Stimulated activated CD4-positive, alpha-beta T cell treated with anti-CD3 and anti-CD28 coated beads, Interleukin-4, amount 100 ng/mL, for 24 hours (primary cell): Measurements from ENCODE around the gene WDR90.
A peak's percentile ranks its signal among the peaks of the same experiment; 100 is the strongest.
"Not testable (repeated sequence)": the region's sequence is repeated elsewhere in the genome, so short reads cannot be mapped to it uniquely, and the experiment has no call there.

ENCODE experiments used
- DNase-seq: peaks from one replicate; pipeline ENCODE4 v3.0.0-alpha.2; 2020

WDR90 gene

DNA sequence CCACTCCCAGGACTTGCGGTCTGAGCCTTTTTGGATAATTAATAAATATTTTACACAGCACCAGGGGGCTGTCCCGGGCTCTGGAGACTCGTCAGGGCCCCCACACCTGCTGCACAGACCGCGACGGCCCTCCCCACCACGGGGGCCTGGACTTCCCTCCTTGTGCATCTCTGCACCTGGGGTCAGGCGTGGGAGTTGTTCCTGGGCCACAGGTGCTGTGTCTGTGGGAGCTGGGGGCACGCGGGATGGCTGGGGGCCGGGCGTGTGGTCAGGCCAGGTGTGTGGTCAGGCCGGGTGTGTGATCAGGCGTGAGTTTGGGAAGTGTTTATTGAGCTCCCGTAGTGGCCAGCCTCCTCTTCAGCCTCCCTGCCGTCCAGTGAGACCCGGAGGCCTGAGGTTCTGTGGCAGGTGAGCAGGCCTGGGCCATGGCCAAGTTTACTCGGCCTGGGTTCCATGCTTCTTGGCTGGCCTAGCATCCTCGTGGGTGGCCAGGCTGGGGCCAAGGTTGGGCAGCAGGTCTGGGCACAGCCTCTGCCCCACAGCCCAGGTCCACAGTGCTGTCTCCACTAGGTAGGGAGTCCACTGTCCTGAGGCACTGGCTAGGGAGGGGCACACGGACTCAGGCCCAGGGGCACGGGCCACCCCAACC lies 29.2 kb downstream of the WDR90 start:
- DNase-seq = no peak

DNA sequence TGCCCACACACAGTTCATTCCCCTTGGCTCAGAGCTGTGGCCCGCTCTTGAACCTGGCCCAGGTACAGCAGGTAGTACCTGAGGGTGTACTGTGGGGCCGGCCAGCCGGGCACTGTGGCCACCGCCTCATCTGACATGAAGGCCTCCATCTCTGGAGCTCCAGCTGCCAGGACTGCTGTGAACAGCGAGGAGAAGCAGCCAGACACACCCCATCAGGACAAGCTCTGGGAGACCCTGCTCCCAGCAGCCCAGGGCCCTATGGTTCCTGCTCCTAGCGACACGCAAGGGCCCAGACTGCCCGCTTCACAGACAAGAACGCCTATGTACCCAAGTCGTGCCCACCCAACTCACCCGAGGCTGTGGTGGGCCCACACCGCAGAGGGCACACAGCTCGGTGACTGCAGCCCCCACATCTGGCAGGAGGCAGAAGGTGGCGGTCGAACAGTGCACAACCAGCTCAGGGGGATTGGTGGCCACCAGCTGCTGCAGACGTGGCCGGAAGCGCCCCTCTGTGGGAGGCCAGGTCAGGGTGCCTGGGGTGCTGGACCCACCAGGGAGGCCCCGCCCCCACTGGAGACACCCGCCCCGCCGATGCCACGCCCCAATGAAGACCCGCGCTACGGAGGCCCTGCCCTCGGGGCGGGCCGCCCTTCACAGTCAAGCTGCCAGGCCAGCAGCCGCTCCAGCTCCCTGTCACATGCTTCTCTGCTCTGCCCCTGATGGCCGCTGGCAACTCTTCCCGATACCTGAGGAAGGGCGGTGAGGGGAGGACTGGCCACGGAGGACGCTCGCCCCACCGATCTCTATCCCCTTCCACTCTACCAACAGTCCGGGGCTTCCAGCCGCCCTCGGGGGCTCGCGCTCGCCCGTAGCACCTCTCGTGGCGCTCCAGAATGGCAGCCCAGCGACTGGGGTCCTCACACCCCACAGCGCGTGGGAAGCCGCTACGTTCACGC lies 30.0 kb downstream of the WDR90 start:
- DNase-seq = peak; percentile 55

DNA sequence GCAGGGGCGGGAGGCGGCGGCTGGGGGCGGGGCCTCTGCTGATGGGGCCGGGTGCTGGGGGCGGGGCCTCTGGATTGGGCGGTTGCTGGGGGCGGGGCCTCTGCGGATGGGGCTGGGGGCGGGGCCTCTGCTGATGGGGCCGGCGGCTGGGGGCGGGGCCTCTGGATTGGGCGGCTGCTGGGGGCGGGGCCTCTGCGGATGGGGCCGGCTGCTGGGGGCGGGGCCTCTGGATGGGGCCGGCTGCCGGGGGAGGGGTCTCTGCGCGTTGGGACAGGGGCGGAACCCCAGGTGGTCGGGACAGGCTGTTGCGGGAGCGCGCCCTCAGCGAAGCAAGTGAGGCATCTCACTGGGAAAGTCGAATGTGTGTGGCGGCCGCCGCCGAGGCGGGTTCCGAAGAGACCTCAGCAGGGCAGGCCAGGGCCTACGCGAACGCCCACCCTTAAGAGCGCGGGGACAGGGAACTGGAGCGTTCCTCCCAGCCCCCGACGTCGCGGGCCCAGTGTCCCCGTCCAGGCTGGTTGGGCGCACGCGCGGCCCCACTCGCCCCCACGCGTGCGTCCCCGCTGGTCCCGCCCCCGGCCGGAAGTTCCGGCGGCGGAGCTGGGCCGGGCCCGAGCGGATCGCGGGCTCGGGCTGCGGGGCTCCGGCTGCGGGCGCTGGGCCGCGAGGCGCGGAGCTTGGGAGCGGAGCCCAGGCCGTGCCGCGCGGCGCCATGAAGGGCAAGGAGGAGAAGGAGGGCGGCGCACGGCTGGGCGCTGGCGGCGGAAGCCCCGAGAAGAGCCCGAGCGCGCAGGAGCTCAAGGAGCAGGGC lies 30.9 kb downstream of the WDR90 start, which contains the start of gene STUB1:
Gene STUB1, plus strand, starts transcription at position 597 of the 811 bp plus-strand sequence. Its CDS starts 116 bp downstream, at position 713.
- peak; percentile 89 for DNase-seq

DNA sequence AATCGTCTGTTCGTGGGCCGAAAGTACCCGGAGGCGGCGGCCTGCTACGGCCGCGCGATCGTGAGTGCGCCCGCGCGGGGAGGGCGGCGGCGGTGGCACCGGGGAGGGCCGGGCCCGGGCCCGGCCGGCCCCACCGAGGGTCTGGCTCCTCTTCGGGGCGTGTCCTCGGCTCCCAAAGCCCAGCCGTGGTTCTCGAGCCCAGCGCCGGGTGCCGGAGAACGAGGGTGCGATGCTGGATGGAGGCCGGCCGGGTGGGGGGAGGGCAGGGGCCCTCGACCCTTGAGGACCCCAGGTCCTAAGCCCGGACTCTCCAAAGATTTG lies 31.4 kb downstream of the WDR90 start:
- no peak for DNase-seq

DNA sequence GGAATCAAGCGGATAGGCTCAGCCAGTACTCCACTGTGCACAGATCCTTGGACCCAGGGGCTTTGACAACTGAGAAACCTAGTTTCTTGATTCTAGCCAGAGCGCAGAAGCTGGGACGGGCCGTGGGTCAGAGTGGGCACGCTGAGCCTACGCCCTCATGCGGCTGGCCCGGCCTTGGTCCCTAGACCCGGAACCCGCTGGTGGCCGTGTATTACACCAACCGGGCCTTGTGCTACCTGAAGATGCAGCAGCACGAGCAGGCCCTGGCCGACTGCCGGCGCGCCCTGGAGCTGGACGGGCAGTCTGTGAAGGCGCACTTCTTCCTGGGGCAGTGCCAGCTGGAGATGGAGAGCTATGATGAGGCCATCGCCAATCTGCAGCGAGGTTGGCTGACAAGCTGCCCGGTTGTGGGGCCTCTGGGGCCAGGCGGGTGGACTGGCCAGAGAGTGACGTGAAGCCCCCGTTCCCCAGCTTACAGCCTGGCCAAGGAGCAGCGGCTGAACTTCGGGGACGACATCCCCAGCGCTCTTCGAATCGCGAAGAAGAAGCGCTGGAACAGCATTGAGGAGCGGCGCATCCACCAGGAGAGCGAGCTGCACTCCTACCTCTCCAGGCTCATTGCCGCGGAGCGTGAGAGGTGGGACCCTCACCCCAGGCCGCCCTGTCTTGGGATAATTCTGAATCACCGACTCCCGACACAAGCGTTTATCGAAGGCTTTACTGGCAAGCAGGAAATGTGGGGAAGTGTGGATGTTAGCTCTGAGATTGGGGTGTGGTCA lies 32.0 kb downstream of the WDR90 start:
- DNase-seq = no peak

DNA sequence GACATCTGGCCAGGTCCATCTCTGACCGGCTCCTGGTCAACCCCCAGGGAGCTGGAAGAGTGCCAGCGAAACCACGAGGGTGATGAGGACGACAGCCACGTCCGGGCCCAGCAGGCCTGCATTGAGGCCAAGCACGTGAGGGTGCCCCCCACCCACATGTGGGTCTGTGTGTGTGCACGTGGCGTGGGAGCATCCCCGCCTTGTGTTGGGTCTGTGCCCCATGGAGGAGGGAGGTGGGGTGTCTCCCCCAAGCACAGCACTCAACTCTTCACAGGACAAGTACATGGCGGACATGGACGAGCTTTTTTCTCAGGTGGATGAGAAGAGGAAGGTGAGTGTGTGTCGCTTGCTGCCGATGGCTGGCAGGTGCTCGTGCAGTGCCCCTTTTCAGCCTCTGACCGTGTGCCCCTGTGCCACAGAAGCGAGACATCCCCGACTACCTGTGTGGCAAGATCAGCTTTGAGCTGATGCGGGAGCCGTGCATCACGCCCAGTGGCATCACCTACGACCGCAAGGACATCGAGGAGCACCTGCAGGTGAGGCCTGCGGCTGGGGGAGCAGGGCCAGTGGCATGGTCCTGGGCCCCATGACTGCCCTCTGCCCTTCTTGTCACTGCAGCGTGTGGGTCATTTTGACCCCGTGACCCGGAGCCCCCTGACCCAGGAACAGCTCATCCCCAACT lies 32.7 kb downstream of the WDR90 start:
- DNase-seq = no peak

DNA sequence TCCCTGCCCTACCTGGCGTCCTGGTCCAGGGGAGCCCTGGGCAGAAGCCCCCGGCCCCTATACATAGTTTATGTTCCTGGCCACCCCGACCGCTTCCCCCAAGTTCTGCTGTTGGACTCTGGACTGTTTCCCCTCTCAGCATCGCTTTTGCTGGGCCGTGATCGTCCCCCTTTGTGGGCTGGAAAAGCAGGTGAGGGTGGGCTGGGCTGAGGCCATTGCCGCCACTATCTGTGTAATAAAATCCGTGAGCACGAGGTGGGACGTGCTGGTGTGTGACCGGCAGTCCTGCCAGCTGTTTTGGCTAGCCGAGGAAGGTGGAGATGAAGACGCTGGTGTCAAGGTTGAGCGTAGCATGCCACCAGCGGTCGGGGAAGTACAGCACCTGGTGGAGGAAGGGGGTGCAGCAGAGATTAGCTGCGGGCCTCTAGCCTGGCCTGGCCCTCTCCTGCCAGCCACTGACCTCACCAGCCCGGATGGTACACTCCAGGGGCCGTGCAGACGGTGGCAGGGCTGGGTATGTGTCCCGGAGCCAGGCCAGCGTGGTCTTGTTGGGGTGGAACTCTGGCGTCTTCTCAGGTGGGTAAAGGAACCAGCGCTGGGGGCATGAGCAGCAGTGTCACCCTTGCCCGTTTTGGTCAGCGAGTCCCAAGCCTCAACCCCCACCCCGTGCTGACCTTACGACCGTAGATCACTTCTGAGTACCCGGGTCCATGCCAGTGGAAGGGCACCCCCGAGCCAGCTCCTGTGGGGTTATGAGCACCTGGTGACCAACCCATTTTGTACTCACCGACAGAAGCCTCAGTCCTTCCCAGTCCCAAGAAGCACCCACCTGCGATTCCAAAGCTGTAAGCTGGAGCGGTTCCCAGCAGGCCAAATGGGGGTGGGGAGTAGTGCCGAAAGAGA lies 33.6 kb downstream of the WDR90 start:
- DNase-seq = no peak

DNA sequence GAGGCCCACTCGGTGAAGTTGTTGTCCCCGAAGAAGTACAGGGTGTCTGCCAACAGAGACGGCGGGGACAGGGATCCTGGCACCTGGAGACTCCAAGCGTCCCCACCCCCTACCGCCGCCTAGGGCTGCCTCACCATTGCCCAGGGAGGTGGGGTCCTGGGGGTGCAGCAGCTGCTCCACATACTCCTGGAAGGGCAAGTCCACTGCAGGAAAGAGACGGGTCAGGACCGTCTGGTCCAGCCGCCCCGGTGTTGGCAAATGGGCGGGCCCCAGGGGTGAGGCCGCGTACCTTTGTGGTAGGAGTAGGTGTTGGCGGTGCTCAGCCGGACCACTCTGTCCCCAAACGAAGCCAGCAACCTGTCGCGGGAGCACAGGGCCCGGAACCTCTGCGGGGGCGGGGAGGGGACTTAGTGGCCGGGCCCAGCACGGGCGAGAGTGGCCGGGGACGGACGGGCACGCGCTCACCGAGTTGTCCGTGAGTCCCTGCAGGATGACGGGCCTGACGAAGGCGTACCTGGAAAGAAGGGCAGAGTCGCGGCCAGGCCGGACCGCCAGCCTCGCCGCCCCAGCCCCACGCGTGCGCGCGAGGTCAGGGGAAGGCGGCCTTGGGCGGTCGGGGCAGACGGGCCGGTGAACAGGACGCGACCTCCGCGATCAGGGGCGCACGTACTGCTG lies 34.4 kb downstream of the WDR90 start:
- no peak for DNase-seq

DNA sequence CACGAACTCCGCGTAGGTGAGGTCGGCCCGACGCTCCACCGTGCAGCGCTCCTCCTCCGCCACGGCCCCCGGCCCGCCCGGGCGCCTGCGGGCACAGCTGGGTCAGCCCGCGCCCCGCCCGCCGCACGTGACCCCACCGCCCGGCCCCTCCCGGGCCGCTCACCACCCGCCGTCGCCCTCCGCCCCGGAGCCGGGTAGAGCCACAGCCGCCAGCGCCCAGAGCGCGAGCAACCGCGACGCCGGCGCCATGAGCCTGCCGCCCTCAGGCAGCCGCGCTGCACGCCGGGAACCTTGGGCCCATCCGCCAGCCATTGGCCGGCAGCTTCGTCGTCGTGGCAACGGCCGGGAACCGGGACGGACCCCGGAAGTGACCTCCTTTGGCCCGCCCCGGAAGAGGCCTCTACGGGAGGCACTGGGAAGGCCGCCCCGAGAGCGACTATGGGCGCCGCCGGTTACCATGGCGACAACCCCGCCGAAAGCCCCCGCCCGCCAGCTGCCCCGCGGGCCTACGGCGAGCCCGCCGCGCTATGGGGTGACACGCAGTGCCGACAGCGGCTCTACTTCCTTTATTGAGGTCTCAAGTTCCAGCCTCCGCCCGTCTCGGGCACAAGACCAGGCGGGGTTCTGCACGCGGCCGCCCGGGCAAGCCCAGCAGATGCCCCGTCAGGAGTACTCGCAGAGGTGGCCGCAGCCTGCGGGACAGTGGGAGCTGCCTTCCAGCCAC lies 35.1 kb downstream of the WDR90 start, which contains the start of gene JMJD8:
Gene JMJD8, minus strand, starts transcription at position 264 of the 724 bp plus-strand sequence. Its CDS starts 15 bp downstream, at position 249.
- DNase-seq = peak; percentile 98

DNA sequence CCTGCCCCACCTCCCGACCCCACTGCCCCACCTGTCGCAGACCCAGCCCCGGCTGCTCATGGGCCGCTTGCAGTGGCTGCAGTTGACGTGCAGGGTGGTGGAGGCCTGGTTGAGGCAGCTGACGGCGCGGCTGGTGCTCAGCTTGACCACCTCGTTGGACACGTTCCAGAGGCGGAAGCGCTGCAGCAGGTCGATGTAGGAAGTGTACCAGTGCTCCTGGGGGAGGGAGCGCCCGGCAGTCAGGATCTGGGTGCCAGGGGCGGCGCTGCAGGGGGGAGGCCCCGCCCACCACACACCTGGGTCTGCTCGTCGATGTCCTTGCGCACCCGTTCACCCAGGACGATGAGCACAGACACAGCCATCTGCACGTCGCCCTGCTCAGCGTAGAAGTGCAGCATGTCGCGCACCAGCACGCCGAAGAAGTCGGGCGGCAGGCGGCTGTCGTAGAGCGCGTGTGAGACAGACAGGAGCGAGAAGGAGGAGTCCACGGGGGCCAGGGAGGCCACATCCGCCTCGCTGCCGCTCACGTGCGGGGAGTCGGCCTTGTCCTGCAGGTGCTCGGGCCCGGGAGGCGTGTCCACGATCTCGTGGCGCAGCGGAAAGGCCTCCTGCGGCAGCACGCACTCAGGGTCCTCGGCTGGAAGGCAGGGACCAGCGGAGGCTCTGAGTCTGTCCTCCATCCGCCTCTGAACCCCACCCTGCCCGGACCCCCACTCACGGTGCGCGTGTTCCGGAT lies 36.0 kb downstream of the WDR90 start:
- DNase-seq = no peak

DNA sequence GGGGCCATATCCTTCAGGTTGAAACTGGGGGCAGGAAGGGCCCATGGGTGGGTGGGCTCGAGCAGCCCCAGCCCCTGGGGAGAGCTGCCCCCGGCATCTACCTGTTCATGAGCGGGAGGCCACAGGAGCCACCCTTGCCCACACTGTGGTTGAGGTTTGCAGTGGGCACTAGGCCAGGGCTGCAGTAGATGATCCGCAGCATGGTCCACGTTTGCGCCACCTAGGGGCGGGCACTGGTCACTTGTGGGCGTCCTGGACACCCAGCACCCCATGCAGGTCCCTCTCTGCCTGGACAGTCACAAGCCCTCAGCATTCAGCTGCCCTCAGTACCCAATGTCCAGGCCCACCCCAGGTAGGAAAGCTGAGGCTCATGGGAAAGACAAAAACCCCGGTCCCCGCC lies 36.8 kb downstream of the WDR90 start:
- DNase-seq = no peak

DNA sequence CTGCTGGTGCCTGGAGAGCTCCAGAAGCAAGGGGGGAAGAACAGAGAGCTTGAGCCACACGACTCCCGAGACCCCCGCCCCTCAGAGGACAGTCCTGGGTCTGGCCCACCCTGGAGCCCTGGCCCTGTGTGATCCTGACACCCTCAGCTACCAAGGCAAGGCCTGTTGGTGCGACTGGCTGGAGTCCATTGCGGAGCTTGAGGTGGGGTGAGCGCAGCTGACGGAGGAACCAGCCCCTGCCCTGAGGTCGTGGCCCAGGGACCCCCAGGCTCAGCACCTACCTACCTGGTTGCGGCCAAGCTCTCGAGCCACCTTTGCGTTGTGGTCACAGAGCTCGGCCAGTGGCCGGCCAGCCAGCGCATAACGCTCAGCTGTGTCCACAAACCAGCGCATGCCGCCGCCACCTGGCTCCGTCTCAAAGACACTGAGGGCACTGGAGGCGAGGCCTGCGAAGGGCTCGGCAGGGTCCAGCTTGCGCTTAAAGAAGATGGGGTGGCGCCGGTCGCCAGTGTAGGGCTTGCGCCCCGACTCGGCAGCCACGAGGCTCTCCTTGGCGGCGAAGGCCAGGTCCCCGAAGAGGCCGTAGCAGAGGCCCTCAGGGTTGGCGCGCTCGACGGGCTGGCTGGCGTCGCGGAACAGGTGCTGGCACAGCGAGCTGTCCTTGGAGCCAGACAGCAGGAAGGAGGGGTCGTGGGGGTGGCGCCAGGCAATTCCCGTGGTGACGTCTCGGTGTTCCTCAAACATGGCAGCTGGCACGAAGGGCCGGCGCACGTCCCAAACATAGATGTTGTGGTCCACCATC lies 37.5 kb downstream of the WDR90 start:
- DNase-seq = no peak

DNA sequence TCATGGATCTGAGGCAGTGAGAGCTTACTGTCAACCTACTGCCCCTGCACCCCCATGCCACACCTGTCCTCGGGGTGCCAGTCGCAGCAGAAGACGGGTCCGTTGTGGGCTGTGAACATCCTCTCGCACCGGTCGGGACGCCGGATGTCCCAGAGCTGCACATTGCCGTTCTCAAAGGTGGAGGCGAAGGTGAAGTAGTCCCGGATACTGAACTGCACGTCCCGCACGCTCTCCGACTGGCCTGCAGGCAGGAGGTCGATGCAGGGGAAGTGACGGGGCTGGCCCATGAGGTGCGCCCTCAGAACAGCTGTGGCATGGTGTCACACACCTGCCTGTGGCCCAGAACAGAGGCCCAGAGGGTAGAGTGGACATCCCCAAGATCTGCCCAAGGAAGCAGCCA lies 38.3 kb downstream of the WDR90 start:
- DNase-seq = no peak

DNA sequence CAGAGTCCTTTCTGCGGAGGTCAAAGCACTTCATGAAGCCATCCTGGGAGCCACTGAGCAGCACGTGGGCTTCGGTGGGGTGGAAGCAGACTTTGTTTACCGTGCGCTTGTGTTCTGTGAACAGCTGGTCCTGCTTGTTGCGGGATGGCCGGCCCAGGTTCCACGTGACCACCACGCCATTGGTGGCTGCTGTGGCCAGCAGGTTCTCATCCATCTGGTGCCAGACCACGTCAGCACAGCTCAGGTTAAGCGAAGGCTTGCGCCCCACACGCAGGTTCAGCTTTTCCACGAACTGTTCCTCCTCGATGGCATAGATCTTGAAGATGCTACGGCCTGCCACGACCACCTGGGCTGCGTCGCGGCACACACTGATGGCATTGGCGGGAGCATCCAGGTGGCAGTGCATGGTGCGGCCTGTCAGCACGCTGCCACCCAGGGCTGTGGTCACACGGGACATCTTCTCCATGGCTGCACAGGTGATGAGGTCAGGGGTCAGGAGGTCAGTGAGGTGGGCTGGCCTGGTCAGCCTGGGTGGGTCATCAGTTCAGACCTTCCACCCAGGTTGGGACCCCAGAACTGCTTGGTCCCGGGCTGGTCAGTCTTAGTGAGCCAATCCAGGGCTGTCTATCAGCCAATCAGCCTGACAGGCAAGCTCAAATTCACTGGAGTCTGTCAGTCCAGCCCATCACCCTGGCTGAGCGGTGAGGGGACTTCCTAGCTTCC lies 40.2 kb downstream of the WDR90 start:
- no peak for DNase-seq

DNA sequence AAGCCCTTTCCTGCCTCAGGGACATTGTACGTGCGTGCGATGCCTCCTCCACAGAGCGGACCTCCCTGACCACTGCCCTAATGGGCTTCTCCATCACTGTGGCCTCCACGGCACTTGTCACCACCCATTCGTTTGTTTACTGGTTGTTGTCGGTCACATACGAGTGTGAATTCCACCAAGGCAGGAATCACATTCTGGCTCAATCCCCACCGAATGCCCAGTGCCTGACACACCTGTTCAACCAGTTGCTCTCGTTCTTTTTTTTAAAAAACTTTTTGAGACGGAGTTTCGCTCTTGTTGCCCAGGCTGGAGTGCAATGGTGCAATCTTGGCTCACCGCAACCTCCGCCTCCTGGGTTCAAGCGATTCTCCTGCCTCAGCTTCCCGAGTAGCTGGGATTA lies 42.1 kb downstream of the WDR90 start:
- DNase-seq = not testable (repeated sequence)

DNA sequence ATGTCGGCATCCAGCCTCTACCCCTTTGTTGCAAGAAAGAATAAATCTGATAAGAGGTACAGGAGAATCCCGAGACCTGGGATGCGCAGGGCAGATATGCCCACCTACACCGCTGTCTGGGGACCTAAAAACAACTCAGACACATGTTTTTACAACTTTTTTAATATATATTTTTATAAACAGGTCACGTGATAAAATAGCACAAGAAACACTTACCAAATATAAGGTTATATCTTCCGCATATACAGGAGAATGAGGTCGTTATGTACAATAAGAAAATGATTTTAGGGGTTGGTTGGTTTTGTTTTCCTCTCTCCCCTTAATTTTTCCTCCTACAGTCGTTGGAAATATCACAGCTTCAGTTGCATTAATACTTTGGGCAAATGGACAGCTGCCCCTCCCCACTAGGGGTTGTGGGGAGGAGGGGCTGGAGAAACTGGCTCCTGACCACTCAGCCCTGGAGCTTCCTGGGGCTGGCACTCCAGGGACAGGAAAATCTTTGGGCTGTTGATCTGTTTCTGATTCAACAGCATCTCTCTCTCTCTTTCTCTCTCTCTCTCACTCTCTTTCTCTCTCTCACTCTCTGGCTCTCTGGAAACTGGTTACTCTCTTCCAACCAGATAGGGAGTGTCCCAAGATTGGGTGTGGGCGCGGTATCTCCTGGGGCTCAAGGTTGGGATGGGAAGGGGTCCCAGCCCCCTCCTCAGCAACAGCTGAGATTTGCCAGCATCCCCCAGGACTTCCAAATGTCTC lies 43.4 kb downstream of the WDR90 start:
- no peak for DNase-seq
